SKM-1 treated with dmso at 0.1 percent for 144 hours (cell line): Measurements from ENCODE around the gene TNK1.

Source experiments
- DNase-seq: peaks from one replicate; lab custom pipeline; 2025; ENCODE audit not compliant: unreplicated experiment; lab: John Stamatoyannopoulos, UW

Gene TNK1

GRCh38 chr17:7431231-7431630, 50.3 kb downstream of the TNK1 start:
- DNase-seq, result no peak

GRCh38 chr17:7432296-7432695, 51.4 kb downstream of the TNK1 start:
- DNase-seq, result no peak

- DNase-seq, result peak; percentile 48
Measured at GRCh38 chr17:7435676-7436555, 55.0 kb downstream of the TNK1 start.

- DNase-seq, result peak; percentile 20
Measured at GRCh38 chr17:7436556-7437368, 55.9 kb downstream of the TNK1 start.

GRCh38 chr17:7437369-7437863, 56.5 kb downstream of the TNK1 start:
- no peak for DNase-seq

- DNase-seq, result no peak
Measured at GRCh38 chr17:7437950-7438614, 57.2 kb downstream of the TNK1 start.

- DNase-seq, result no peak
Measured at GRCh38 chr17:7438656-7439460, 58.0 kb downstream of the TNK1 start.
